Vagina (tissue), 2 donors: ENCODE results near the gene NAALADL1.

ENCODE experiments used
- POLR2A ChIP-seq, 2 donors: fragments of 450-650 bp; IDR thresholded peaks; one replicate each; pipeline ENCODE4 v1.6.1; 2017; ENCODE audit warnings: antibody characterized with exemption in 2 of 2, mild to moderate bottlenecking in 2 of 2, moderate library complexity in 2 of 2
- POLR2AphosphoS5 ChIP-seq, 2 donors: sonication (generic); formaldehyde crosslinking; IDR thresholded peaks; one replicate each; pipeline ENCODE4 v1.9.0; 2017; ENCODE audit warnings: antibody characterized with exemption in 2 of 2, mild to moderate bottlenecking in 2 of 2, low read depth in 1 of 2; ENCODE audit not compliant: insufficient read depth in 1 of 2
- TF ChIP-seq, protein P1 (sequence below), 3 experiments: fragments of 450-650 bp in 2 of 3; fragments of 200-600 bp in 1 of 3; sonication (generic) in 1 of 3; IDR thresholded peaks; one replicate each; pipeline ENCODE4 v1.5.1; 2017 to 2019; ENCODE audit warnings: antibody characterized with exemption in 3 of 3, mild to moderate bottlenecking in 2 of 3, moderate library complexity in 2 of 3

DNA sequence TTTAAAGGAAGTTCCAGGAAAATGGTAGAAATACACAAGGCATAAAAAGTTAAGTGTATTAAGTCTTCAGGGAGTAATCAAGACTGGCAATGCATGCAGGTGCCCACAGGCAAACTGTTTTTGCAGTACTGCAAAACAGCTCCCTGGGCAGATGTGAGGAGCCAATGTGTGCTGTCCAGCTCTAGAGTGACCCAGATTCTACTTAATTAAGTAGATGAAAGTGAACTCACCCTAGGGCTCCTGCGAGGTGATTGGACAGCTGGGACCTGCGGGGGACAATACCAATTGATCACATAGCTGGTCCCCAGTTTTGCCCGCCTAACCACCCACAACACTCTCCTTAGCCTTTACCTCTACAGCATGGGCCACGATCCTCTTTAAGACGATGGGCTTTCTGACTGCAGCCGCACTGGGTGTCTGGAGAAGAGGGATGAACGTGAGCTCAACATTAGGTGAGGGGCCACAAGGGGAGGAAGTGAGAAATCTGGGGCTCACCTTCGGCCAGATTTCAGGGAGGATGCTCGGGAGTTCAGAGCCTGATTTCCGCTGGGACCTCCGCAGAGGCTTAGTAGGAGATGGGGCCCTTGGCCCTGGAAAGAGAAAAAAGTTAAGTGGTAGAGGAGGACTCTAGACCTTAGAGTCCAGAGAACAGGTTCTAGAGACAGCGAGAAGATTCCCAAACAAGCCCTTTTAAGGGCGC is 24.9 kb upstream of the NAALADL1 start:
- TF ChIP-seq, protein P1, sequence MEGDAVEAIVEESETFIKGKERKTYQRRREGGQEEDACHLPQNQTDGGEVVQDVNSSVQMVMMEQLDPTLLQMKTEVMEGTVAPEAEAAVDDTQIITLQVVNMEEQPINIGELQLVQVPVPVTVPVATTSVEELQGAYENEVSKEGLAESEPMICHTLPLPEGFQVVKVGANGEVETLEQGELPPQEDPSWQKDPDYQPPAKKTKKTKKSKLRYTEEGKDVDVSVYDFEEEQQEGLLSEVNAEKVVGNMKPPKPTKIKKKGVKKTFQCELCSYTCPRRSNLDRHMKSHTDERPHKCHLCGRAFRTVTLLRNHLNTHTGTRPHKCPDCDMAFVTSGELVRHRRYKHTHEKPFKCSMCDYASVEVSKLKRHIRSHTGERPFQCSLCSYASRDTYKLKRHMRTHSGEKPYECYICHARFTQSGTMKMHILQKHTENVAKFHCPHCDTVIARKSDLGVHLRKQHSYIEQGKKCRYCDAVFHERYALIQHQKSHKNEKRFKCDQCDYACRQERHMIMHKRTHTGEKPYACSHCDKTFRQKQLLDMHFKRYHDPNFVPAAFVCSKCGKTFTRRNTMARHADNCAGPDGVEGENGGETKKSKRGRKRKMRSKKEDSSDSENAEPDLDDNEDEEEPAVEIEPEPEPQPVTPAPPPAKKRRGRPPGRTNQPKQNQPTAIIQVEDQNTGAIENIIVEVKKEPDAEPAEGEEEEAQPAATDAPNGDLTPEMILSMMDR (IDR thresholded peaks at IDR 0.05): no peak
- TF ChIP-seq POLR2AphosphoS5 (IDR thresholded peaks at IDR 0.05; ENCODE audit: insufficient read depth in 1 of 2, low read depth in 1 of 2) (no peak), POLR2A (IDR thresholded peaks at IDR 0.05) (no peak)
